Measurements from ENCODE around the gene CRLF2. TPM values are rescaled to one million over a fixed set of nuclear protein-coding genes. Genes with fewer than 3 reads are reported as not detected.

Gene CRLF2
- total RNA-seq, 2 experiments from 2014 or later: 0.80 to 3.3 TPM

- Histone ChIP-seq H3K9me3 (ENCODE audit: low read length) (no peaks in the 10 kb centered on the region), H2AFZ (ENCODE audit: low read length) (no peak overlapping the region), H3K9me2 (ENCODE audit: insufficient read depth, low read length) (no peaks in the 10 kb centered on the region), H3K4me1 (ENCODE audit: insufficient read depth, low read length, poor library complexity, severe bottlenecking) (no peaks in the 10 kb centered on the region), H4K20me1 (ENCODE audit: insufficient read depth, low read length) (no peaks in the 10 kb centered on the region), H3K4me3 (ENCODE audit: low read depth, low read length, poor library complexity, severe bottlenecking) (no peak overlapping the region), H3K4me2 (ENCODE audit: low read length) (no peak overlapping the region), H3K79me2 (ENCODE audit: insufficient read depth, low read depth, low read length) (no peaks in the 10 kb centered on the region), H3K27ac (ENCODE audit: low read depth, low read length, poor library complexity, severe bottlenecking) (no peak overlapping the region), H3K36me3 (ENCODE audit: insufficient read depth, low read length) (no peaks in the 10 kb centered on the region)
- BruUV-seq (replicated peaks): no TSS peak
- no peak for DNase-seq (ENCODE audit: low spot score)
- intact Hi-C loops (cut with micrococcal nuclease; ENCODE audit: unreplicated experiment): no loop called here
- POLR2A ChIA-PET: no interaction called here
- CTCF ChIA-PET (ENCODE audit: unreplicated experiment): no interaction called here
- TF ChIP-seq CTCF (conservative IDR thresholded peaks at IDR 0.05; ENCODE audit: low read length) (no peak), EZH2phosphoT487 (IDR thresholded peaks at IDR 0.05; ENCODE audit: borderline replicate concordance, low read depth, low read length) (no peak)
Observed at GRCh38 chrX:1150569-1151347, 61.7 kb downstream of the CRLF2 start.

DNA sequence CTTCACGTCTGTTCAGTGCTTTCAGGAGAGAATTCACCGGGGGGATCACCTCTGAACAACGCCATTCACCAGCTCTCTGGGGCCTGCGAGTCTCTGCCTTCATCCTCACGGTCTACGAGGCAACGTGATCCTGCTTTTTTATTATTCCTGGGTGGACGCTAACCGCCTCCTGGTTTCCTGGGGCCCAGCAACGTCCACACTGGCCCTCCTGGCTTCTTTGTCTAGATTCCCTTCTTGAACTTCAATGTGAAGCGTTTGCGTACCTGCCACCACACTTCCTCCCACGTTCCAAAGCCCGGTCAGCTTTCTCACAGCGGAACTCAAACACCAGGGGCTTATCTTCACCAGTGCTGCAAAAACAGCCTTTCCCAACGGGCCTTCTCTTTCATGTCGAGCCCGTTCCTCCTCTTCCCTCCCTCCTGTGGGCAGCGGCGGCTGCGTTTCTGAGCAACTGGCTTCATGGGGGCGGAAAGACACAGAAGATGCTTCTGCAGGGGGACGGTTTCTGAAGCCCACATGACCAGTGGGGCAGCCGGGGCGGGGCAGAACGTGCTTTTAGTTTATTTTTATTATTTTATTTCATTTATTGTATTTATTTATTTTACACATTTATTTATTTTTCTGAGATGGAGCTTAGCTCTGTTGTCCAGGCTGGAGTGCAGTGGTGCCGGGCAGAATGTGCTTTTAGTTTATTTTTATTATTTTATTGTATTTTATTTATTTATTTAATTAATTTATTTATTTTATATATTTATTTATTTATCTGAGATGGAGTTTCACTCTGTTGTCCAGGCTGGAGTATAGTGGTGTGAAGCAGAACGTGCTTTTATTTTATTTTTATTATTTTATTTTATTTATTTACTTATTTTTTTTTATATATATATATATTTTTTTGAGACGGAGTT lies 64.6 kb downstream of the CRLF2 start:
- no peak for DNase-seq (ENCODE audit: low spot score)
- Histone ChIP-seq H3K9me2 (ENCODE audit: insufficient read depth, low read length) (no peaks in the 10 kb centered on the region), H3K4me2 (ENCODE audit: low read length) (no peak overlapping the region), H3K9me3 (ENCODE audit: low read length) (no peaks in the 10 kb centered on the region), H2AFZ (ENCODE audit: low read length) (no peak overlapping the region), H3K4me1 (ENCODE audit: insufficient read depth, low read length, poor library complexity, severe bottlenecking) (no peaks in the 10 kb centered on the region), H3K4me3 (ENCODE audit: low read depth, low read length, poor library complexity, severe bottlenecking) (no peak overlapping the region), H3K27ac (ENCODE audit: low read depth, low read length, poor library complexity, severe bottlenecking) (no peak overlapping the region), H3K79me2 (ENCODE audit: insufficient read depth, low read depth, low read length) (no peaks in the 10 kb centered on the region), H3K36me3 (ENCODE audit: insufficient read depth, low read length) (no peaks in the 10 kb centered on the region), H4K20me1 (ENCODE audit: insufficient read depth, low read length) (no peaks in the 10 kb centered on the region)
- CTCF ChIA-PET (ENCODE audit: unreplicated experiment): no interaction called here
- BruUV-seq (replicated peaks): no TSS peak
- intact Hi-C loops (cut with micrococcal nuclease; ENCODE audit: unreplicated experiment): no loop called here
- TF ChIP-seq EZH2phosphoT487 (IDR thresholded peaks at IDR 0.05; ENCODE audit: borderline replicate concordance, low read depth, low read length): no peak
- TF ChIP-seq CTCF (conservative IDR thresholded peaks at IDR 0.05; ENCODE audit: low read length): no peak
- POLR2A ChIA-PET: no interaction called here

All from OCI-LY7 (cell line).